Uterus (tissue), 4 donors: ENCODE measurements around the gene GCH1. TPM values are rescaled to one million over a fixed set of nuclear protein-coding genes. Genes with fewer than 3 reads are reported as not detected.
A peak's percentile ranks its signal among the peaks of the same experiment; 100 is the strongest.
"Not testable (repeated sequence)": the region's sequence is repeated elsewhere in the genome, so short reads cannot be mapped to it uniquely, and the experiment has no call there.

Experiments
- DNase-seq, 2 donors: peaks; one replicate each; pipeline ENCODE4 v3.0.0-alpha.2; 2019 to 2020
- H3K27ac ChIP-seq, 2 donors: fragments of 200-600 bp; sonication (generic); 1 replicate in 1 of 2; 2 replicates in 1 of 2; pipeline ENCODE4 v1.5.1; 2016 to 2018
- H3K27me3 ChIP-seq, 2 donors: fragments of 200-600 bp; sonication (generic); one replicate each; pipeline ENCODE4 v1.5.1; 2018 to 2019; ENCODE audit warnings: control low read depth in 1 of 2
- H3K36me3 ChIP-seq, 2 donors: fragments of 200-600 bp; sonication (generic); one replicate each; pipeline ENCODE4 v1.5.1; 2019; ENCODE audit warnings: control low read depth in 1 of 2
- H3K4me1 ChIP-seq, 2 donors: fragments of 200-600 bp; sonication (generic); one replicate each; pipeline ENCODE4 v1.5.1; 2018 to 2019; ENCODE audit warnings: control low read depth in 1 of 2
- H3K4me3 ChIP-seq, 2 donors: fragments of 200-600 bp; sonication (generic); 1 replicate in 1 of 2; 2 replicates in 1 of 2; pipeline ENCODE4 v1.5.1; 2018 to 2019; ENCODE audit warnings: mild to moderate bottlenecking in 1 of 2
- H3K9me3 ChIP-seq, 2 donors: fragments of 200-600 bp; sonication (generic); one replicate each; pipeline ENCODE4 v1.5.1; 2019; ENCODE audit warnings: control low read depth in 1 of 2
- CTCF ChIP-seq, 4 experiments: fragments of 200-600 bp in 2 of 4; fragments of 450-650 bp in 2 of 4; sonication (generic) in 2 of 4; IDR thresholded peaks; one replicate each; pipeline ENCODE4 v1.5.1; 2016 to 2019; ENCODE audit warnings: antibody characterized with exemption in 4 of 4, mild to moderate bottlenecking in 2 of 4, moderate library complexity in 1 of 4
- POLR2A ChIP-seq, 2 donors: fragments of 450-650 bp; IDR thresholded peaks; one replicate each; pipeline ENCODE4 v1.6.1; 2016; ENCODE audit warnings: antibody characterized with exemption in 2 of 2, mild to moderate bottlenecking in 1 of 2, moderate library complexity in 1 of 2
- intact Hi-C: fragments of 100-400 bp; cut with DNase I; formaldehyde crosslinking; loops from one replicate; pipeline ENCODE4 v1.15.1; 2023; ENCODE audit warnings: low total_unique reads
- total RNA-seq, 4 donors: library from RNA; depleted of rRNA in 3 of 4; stranded (reverse); fragments of >200 nt in 3 of 4; gene quantifications; one replicate each; pipeline versions ENCODE4 v1.1.0 to v1.2.4, GENCODE V29; 2014 to 2023
- donor health status: DM: yes; HTN: yes; CAD: no.

The GCH1 gene
- total RNA-seq, 4 donors from 2014 or later, result 3.2 to 10.6 (median 4.1) TPM

GRCh38 chr14:54901380-54902142, 1.1 kb downstream of the GCH1 start:
- no peak for DNase-seq
- H3K4me1 ChIP-seq, result no peaks in the 10 kb centered on the region
- H3K9me3 ChIP-seq, result no peaks in the 10 kb centered on the region
- peak overlapping the region; percentile 44 to 60 for H3K4me3 ChIP-seq
- no peaks in the 10 kb centered on the region for H3K36me3 ChIP-seq
- peak overlapping the region; percentile 67 to 70 for H3K27ac ChIP-seq
- H3K27me3 ChIP-seq, result no peaks in the 10 kb centered on the region
- intact Hi-C loops, result no loop called here
- TF ChIP-seq POLR2A (IDR thresholded peaks at IDR 0.05) (no peak), CTCF (IDR thresholded peaks at IDR 0.05) (no peak)

- TF ChIP-seq POLR2A (IDR thresholded peaks at IDR 0.05), result no peak
- no peak for TF ChIP-seq CTCF (IDR thresholded peaks at IDR 0.05)
- DNase-seq, result no peak
- no peaks in the 10 kb centered on the region for H3K4me1 ChIP-seq
- intact Hi-C loops, result no loop called here
- H3K27me3 ChIP-seq, result no peaks in the 10 kb centered on the region
- H3K4me3 ChIP-seq, result no peak overlapping the region
- no peaks in the 10 kb centered on the region for H3K36me3 ChIP-seq
- no peaks in the 10 kb centered on the region for H3K9me3 ChIP-seq
- no peak overlapping the region for H3K27ac ChIP-seq
These were observed 3.1 kb downstream of the GCH1 start for GRCh38 chr14:54899573-54899972.

- H3K4me3 ChIP-seq, H3K4me1 ChIP-seq, H3K27me3 ChIP-seq, DNase-seq, H3K27ac ChIP-seq, H3K9me3 ChIP-seq, intact Hi-C loops, H3K36me3 ChIP-seq: not testable (repeated sequence)
These were observed 4.6 kb downstream of the GCH1 start for GRCh38 chr14:54897809-54898555.

GRCh38 chr14:54895683-54896082, 6.9 kb downstream of the GCH1 start:
- no peak overlapping the region for H3K4me3 ChIP-seq
- H3K27me3 ChIP-seq, result no peaks in the 10 kb centered on the region
- DNase-seq, result no peak
- no peaks in the 10 kb centered on the region for H3K36me3 ChIP-seq
- no peak overlapping the region for H3K27ac ChIP-seq
- intact Hi-C loops, result no loop called here
- no peak for TF ChIP-seq POLR2A (IDR thresholded peaks at IDR 0.05)
- no peak for TF ChIP-seq CTCF (IDR thresholded peaks at IDR 0.05)
- no peaks in the 10 kb centered on the region for H3K4me1 ChIP-seq
- H3K9me3 ChIP-seq, result no peaks in the 10 kb centered on the region

- Histone ChIP-seq H3K4me1 (no peaks in the 10 kb centered on the region), H3K36me3 (no peaks in the 10 kb centered on the region), H3K27ac (no peak overlapping the region), H3K4me3 (no peak overlapping the region), H3K9me3 (no peaks in the 10 kb centered on the region), H3K27me3 (no peaks in the 10 kb centered on the region)
- intact Hi-C loops, result no loop called here
- DNase-seq, result no peak
- TF ChIP-seq CTCF (IDR thresholded peaks at IDR 0.05), result no peak
- TF ChIP-seq POLR2A (IDR thresholded peaks at IDR 0.05), result no peak
These were observed 7.6 kb downstream of the GCH1 start for GRCh38 chr14:54894995-54895394.
